Ecto neural progenitor cell (in vitro differentiated cells): ENCODE measurements around the gene P2RY1.
"Not testable (repeated sequence)": the region's sequence is repeated elsewhere in the genome, so short reads cannot be mapped to it uniquely, and the experiment has no call there.

Experiments used
- DNase-seq: peaks from one replicate; pipeline ENCODE4 v3.0.0-alpha.2; 2018; ENCODE audit warnings: low spot score

P2RY1 gene

DNA sequence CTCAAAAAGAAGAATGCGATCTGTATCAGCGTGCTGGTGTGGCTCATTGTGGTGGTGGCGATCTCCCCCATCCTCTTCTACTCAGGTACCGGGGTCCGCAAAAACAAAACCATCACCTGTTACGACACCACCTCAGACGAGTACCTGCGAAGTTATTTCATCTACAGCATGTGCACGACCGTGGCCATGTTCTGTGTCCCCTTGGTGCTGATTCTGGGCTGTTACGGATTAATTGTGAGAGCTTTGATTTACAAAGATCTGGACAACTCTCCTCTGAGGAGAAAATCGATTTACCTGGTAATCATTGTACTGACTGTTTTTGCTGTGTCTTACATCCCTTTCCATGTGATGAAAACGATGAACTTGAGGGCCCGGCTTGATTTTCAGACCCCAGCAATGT, 1.3 kb downstream of the P2RY1 start:
- DNase-seq, result no peak

DNA sequence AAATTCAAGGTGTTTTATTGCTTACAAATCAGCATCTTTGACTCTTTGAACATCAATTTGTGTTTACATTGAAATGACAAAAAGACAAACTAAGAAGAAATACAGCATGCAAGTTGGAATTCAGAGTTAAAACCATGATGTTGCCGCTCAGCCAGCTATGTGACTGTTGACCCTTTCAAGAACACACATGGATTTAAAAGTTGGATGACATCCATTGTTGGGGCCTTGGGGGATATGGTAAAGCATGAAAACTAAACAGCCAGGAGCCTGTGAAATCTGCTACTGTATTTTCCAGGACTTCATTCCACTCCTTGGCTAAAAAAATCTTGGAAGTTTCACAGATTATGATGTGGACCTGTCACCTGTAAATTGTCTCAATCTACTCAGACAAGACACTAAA, 4.6 kb downstream of the P2RY1 start:
- no peak for DNase-seq

DNA sequence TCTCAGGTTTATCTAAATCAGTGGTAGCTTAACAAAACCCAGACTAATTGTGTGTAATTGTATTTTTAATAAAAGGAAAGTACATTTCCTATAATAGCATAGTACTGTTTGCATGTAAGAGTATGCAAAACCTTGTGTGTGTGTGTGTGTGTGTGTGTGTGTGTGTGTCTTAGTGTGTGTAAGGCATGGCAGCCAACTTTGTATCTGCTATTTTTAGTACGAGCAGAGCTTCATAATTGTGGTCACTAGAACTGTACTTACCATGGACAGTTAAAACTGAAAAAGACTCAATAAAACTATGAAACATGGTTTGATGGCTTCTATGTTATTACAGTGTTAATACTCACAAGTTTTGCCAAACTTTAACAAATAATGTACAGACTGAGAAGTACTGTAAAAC, 6.2 kb downstream of the P2RY1 start:
- DNase-seq, result no peak

DNA sequence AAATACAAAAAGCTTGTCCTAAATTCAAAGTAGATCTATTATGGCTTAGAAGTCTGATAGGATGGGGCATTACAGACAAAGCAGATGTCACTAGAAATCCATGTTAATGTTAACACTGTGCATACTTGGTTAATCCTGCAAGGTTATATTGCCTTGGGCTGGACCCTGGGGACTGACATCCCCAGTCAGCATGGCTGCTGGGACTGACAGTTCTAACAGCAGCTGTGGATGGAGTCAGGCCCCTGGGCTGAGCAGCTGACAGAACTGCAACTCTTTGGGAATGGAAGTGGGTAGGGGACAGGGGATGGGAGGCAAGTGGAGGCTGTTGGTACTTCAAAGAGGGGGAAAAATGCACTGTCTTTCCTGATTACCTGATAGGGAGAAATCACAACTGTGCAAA, 7.5 kb downstream of the P2RY1 start:
- no peak for DNase-seq

DNA sequence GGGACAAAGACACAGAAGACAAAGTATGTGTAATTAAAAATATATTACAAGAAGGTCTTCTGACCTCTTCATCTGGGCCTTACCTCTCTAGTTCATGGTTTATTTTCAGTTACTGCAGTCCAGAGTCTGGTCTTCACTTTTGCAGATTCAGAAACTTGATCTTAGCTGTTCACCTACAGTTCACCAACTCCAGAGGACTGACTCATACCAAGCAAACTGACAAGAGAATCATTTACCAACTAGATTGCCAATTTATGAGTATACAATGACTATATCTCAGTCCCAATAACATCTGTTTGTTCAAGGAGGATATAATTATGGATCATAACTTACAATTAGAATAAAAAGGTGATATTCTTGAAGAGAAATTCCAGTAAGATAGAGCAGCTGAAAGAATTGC, 9.0 kb downstream of the P2RY1 start:
- DNase-seq, result no peak

DNA sequence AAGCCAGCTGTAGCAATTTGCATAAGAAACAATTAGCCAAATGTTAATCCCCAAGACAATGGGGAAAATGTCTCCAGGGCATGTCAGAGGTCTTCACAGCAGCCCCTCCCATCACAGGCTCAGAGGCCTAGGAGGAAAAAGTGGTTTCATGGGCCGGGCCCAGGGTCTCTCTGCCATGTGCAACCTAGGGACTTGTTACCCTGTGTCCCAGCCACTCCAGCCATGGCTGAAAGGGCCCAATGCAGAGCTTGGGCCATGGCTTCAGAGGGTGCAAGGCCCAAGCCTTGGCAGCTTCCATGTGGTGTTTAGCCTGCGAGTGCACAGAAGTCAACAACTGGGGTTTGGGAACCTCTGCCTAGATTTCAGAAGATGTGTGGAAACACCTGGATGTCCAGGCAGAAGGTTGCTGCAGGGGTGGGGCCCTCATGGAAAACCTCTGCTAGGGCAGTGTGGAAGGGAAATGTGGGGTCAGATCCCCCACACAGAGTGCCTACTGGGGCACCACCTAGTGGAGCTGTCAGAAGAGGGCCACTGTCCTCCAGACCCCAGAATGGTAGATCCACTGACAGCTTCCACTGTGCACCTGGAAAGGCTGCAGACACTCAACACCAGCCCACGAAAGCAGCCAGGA, 11.8 kb downstream of the P2RY1 start:
- not testable (repeated sequence) for DNase-seq

DNA sequence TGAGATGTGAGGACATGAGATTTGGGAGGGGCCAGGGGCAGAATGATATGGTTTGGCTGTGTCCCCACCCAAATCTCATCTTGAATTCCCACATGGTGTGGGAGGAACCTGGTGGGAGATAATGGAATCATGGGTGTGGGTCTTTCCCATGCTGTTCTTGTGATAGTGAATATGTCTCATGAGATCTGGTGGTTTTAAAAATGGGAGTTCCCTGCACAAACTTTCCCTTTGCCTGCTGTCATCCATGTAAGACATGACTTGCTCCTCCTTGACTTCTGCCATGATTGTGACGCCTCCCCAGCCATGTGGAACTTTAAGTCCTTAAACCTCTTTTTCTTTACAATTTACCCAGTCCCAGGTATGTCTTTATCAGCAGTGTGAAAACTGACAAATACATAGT, 12.7 kb downstream of the P2RY1 start:
- DNase-seq, result not testable (repeated sequence)

DNA sequence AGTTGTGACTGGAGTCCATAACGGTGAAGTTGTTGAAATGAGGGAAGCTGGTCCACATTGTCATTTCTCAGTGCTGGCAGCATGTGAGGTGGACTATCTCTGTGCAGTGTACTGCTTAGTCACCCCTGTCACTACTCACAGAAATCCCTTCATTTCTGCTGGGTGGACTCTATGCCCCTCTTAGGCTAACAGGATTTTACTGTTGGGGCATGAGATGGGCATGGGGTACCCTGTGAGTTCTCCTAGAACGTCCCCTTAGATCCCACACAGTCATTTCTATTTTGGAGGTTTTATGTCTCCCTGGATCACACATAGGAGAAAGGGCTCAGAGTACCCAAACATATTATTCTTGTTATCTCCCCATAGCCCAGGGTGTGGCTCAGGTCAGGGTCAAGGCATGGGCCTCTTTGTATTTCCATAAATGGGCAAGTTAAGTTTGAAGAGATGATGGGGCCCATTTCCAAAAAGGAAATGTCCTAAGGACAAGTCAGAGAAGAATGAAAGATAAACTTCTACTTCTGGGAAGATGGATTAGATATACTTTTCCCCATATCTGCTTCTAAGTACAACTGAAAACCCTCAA, 15.2 kb downstream of the P2RY1 start:
- no peak for DNase-seq

DNA sequence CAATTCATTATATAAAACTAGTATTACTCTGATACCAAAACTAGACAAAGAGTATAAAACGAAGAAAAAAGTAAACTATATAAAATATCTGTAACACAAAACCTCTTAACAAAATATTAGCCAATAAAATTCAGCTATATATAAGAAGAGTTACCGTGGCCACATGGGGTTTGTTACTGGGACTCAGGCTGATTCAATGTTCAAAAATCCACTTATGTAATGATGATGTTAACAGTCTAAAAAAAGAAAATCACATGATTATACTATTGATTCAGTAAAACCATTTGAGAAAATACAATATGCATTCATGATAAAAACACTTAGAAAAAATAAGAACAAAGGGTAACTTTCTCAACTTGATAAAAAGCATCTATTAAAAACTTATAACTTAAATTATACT, 18.3 kb downstream of the P2RY1 start:
- DNase-seq, result no peak

DNA sequence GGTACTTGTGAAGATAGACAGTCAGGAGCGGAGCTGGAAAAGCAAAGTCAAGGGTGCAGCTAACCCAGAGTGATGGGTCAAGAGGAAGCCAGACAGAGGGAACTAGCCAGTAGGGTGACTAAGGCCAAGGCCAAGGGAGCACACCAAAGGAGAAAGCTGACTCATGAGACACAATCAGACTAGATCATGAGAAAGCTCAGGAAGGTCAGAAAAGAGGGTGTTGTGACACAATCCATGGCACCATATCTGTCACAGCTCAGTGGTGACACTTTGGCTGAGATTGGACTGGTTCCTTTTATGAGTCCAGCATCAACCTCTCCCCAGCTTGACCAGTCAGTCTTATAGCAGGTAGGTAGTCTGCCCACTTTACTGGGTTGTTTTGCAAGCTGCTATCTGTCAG, 22.2 kb downstream of the P2RY1 start:
- DNase-seq, result no peak

DNA sequence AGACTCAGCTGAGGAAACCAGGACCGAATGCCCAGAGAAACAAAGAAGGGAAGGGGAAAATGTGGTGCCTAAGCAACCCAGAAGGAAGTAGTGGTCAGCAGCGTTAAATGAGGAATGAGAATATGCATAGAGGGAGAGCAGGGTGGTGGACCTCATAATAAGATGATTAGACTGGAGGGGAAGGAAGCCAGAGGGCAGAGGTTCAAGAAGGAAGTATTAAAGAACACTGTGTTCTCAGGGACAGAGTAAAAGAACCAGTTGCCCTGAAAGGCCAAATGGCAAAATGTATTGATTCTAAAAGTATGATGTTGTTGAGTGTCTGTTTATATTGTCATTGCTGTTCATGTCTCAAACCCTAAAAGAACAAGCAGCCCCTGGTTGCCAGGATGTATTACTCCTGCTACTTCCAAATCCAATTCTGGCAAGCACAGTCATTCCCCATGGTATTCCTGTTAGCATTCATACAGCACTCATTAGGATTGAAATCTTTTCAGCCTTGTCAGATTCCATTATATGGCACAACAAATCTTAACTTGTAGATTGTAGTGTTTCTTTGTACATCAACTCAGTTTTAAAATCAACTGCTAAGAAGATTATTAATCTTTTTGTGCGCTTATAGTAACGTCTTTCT, 23.4 kb downstream of the P2RY1 start:
- DNase-seq, result no peak

DNA sequence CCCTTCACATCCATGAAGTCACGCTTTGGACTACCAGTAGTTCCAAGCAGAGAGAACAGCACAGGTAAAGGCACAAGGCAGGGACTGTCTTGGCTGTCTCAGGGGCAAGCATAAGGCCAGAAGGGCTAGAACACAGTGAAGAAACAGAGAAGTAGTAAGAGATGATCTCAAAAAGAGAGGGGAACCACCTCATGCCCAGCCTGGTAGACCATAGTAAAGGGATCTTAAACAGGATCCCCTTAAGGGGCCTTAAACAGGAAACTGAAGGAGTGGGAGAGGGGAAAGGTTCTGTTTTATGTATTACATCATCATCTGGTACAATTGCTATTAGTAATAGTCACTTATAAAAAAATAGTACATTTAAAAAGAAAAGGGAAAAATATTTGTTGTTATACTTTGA, 25.8 kb downstream of the P2RY1 start:
- DNase-seq, result no peak

DNA sequence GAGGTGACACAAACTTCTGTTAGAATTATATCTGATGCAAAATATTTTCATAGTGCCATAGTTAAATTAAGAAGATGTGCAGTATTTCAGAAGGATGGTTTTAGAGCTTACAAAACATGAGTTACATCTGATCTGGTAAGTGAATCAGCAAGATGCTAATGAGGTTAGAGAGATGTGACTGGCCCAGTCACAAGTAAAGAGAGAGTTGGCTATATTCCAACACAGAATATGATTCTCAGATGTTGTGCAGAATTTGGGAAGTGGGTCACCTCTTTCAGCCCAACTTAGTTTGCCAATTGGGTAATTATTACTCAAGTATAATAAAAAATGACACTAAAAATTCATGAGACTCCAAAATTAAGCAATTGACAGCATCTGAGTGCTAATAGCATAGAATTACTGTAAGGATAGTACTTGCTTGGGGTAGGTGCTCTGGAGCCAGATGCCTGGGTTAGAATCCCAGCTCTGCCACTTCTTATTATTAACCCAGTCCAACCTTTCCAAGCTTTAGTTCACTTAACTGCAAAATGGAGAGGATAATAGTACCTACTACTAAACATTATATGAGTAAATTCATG, 30.8 kb downstream of the P2RY1 start:
- DNase-seq, result no peak

DNA sequence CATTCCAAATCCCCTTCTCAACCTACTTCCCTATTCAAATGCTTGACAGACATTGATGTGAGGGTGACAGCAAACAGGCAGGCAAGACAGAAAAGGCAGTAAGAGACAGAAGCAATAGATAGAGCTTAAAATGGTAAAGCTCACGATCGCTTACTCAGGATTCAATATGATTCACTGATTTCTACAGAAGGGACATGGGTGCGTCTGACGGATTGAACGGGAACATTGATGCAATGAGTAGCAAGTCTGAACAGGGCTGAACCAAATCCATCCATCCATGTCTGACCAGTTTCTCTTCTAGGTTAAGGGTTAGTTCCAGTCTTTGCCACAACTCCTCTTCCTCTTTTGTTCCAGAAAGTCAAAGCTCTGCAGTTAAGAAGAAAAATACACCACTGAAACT, 35.1 kb downstream of the P2RY1 start:
- DNase-seq, result no peak

DNA sequence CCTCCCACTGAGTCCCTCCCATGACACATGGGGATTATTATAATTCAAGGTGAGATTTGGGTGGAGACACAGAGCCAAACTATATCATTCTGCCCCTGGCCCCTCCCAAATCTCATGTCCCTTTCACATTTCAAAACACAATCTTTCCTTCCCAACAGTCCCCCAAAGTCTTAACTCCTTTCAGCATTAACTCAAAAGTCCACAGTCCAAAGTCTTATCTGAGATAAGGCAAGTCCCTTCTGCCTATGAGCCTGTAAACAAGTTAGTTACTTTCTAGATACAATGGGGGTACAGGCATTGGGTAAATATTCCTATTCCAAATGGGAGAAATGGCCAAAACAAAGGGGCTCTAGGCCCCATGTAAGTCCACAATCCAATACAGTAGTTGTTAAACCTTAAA, 38.4 kb downstream of the P2RY1 start:
- DNase-seq, result not testable (repeated sequence)

DNA sequence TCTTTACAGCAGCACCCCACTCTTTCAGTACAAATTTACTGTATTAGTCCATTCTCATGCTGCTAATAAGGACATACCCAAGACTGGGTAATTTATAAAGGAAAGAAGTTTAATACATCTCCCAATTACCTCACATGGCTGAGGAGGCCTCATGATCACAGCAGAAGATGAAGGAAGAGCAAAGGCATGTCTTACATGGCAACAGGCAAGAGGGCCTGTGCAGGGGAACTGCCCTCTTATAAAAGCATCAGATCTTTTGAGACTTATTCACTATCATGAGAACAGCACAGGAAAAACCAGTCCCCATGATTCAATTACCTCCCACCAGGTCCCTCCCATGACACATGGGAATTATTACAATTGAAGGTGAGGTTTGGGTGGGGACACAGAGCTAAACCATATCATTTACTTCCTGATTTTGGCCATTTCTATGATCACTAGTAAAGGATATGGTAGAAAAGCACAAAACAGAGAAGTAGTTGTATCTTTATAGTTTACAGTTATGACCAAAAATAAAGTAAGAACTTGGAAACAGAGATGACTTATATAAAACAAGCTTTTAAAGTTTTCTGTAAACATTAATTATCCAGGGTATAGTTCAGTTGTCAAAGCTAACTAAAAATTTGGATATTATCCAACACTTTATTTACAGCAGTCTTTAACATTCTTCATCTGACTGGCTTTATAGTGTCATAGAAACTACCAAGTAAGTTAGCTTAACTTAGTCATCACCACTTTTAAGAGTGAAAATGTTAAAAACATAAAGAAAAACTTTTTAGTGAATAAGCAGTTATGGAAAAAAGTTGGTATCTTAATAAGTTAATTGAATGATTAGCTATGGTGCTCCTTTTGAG, 40.2 kb downstream of the P2RY1 start:
- DNase-seq, result no peak

DNA sequence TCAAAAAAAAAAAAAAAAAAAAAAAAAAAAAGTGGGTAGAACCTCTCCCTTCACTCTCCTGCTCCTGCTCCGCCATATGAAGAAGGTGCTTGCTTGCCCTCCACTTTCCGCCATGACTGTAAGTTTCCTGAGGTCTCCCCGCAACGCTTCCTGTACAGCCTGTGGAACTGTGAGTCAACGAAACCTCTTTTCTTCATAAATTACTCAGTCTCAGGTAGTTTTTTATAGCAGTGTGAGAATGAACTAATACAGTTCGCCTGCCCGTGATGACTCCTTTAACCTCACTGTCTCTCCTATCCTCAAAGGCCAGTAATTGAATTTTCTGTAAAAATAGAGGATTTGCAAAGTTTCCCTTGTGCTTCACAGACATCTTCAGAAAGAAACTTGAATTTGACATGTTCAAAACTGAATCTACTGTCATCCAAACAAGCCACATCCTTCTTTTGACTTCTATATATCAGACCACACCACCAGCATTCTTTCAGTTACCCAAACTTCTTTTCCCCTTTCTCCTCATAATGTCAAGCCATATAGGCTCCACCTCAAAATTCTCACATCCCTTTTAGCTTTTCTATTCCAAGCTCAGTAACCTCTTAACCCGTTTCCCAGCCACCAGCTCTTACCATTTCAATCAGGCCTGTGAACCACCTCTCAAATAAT, 44.3 kb downstream of the P2RY1 start:
- no peak for DNase-seq

DNA sequence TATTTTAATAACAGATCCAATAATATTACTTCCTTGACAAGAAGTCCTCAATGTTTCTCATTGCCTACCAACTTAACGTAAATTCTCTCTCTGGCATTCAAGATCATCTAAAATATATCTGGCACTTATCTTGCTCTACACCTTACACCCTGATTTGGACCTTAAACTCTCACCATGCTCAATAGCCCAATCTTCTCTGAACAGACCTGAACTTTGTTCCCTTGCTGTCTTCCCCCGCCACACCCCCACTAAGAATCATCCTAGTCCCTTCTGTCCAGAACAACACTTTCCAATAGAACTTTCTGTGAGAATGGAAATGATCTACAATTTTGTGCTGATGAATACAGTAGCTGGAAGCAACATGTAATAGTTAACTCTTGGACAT, 44.9 kb downstream of the P2RY1 start:
- DNase-seq, result no peak

DNA sequence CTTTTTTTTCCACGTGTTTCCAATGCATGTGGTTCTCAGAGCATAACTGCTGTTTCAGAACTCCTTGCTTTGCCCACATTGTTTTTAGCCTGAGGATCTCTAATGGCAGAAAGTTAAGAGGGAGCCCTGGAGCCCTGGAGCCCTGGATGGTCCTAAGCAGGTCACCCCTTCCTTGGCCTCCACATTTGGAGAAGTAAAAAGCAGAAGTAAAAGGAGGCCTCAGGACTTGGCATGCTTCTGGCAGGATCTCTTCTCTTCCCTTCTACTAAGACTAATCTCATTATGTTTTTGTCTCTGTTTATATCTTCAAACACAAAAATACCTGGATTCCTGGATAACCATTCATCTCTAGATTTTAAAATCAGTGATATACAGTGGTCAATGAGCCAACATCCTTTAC, 50.1 kb downstream of the P2RY1 start:
- DNase-seq, result no peak
